ENCODE results near the gene DPYSL3. TPM values are rescaled to one million over a fixed set of nuclear protein-coding genes. Genes with fewer than 3 reads are reported as not detected.

The DPYSL3 gene
- total and polyA plus RNA-seq, 2 donors (not counting 3 experiments of a cell fraction or from before 2014, with no cell fraction given), result 80.3 to 146 TPM

DNA sequence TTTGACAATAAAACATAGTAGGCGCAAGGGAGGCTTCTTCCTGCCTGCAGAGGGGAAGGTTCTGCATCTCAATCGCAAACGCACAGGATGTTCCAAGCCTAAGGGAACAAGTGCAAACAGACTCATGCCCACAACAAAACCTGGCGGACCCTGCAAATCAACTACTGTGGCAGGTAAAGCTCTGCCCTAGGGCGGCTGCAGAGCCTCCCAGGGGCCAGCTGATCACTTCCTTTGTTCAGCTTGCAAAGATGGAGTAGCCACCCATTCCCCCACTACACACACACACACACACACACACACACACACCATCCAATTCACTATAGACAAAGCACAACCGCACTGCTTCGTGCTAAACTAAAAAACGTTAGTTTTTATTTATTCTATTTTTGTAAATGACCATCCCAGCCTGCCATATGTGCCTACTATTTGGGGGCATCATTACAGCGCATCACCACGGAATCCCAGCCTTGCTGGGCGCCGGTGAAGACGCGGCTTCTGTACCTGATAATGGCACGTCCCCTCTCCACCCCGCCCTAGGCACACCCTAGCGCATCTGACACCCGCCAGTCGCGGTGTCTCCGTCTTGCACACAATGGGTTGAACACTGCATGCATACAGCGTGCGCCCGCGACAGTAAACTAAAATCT lies 57.6 kb downstream of the DPYSL3 start:
- no peaks in the 10 kb centered on the region for H3K36me3 ChIP-seq (ENCODE audit: control insufficient read depth in 2 of 2, extremely low read depth in 1 of 2, insufficient read depth in 2 of 2, low read length in 2 of 2)
- intact Hi-C loops (cut with micrococcal nuclease), result loop anchor here (2.0 kb wide), 1 partner anchor 59 kb away; no protein-coding TSS in a partner anchor
- H3K27me3 ChIP-seq (ENCODE audit: control insufficient read depth in 2 of 2, insufficient read depth in 2 of 2, low read length in 2 of 2), result no peaks in the 10 kb centered on the region
- POLR2A ChIA-PET, result interaction anchor here (0.7 kb wide), 1 partner anchor 353 kb away, joined by 3 read pairs; no protein-coding TSS in a partner anchor
- dilution Hi-C loops (cut with MboI; ENCODE audit: extremely low pct_ligation_motif_present, low sequenced_read_pairs), result no loop called here
- peaks cover 4% of the 10 kb centered on the region for H3K4me1 ChIP-seq (ENCODE audit: control insufficient read depth, extremely low read depth, insufficient read depth, low read length)
- CTCF ChIA-PET, result interaction anchor here (0.8 to 6.9 kb wide), 6 partner anchors 25 to 263 kb away, joined by 3 to 136 read pairs (median 4); no protein-coding TSS in a partner anchor
- no peaks in the 10 kb centered on the region for H3K9me1 ChIP-seq (replicated peaks; ENCODE audit: control insufficient read depth, extremely low read depth, insufficient read depth, low read length)
- FAIRE-seq (no peak), DNase-seq (ENCODE audit: low read depth, low spot score) (no peak)
- peaks cover 22% of the 10 kb centered on the region for H3K79me2 ChIP-seq (ENCODE audit: control insufficient read depth, insufficient read depth, low read length)
- H3K4me3 ChIP-seq (replicated peaks in 1 of 3; ENCODE audit: insufficient read depth in 1 of 3, low read depth in 1 of 3, low read length in 3 of 3), result peak overlapping the region in 2 of 3 experiments; percentile 54 to 88
- H3K27ac ChIP-seq (ENCODE audit: insufficient read depth, low read depth, low read length), result no peak overlapping the region
- no peaks in the 10 kb centered on the region for H3K9me3 ChIP-seq (replicated peaks; ENCODE audit: control insufficient read depth, insufficient read depth, low read length)
- H2AFZ ChIP-seq (ENCODE audit: low read depth, low read length), result no peak overlapping the region
- no peak for TF ChIP-seq POLR2A (IDR thresholded peaks at IDR 0.05; ENCODE audit: low read depth, low read length)
- no peak for TF ChIP-seq GATA2 (IDR thresholded peaks at IDR 0.05; ENCODE audit: insufficient read depth, insufficient read length, low read depth, low read length)
- TF ChIP-seq JUN (IDR thresholded peaks at IDR 0.05; ENCODE audit: borderline replicate concordance, insufficient read depth, insufficient read length, low read depth), result no peak
- no peak for TF ChIP-seq EZH2 (IDR thresholded peaks at IDR 0.05; ENCODE audit: borderline replicate concordance, low read depth, low read length, severe bottlenecking)
- no peak for TF ChIP-seq POLR2AphosphoS5 (IDR thresholded peaks at IDR 0.05; ENCODE audit: insufficient read depth, low read depth, low read length)
- TF ChIP-seq MYC (IDR thresholded peaks at IDR 0.05; ENCODE audit: low read depth, low read length), result no peak
- TF ChIP-seq FOS (IDR thresholded peaks at IDR 0.05; ENCODE audit: borderline replicate concordance, insufficient read depth, low read length), result no peak
- TF ChIP-seq, protein P1, sequence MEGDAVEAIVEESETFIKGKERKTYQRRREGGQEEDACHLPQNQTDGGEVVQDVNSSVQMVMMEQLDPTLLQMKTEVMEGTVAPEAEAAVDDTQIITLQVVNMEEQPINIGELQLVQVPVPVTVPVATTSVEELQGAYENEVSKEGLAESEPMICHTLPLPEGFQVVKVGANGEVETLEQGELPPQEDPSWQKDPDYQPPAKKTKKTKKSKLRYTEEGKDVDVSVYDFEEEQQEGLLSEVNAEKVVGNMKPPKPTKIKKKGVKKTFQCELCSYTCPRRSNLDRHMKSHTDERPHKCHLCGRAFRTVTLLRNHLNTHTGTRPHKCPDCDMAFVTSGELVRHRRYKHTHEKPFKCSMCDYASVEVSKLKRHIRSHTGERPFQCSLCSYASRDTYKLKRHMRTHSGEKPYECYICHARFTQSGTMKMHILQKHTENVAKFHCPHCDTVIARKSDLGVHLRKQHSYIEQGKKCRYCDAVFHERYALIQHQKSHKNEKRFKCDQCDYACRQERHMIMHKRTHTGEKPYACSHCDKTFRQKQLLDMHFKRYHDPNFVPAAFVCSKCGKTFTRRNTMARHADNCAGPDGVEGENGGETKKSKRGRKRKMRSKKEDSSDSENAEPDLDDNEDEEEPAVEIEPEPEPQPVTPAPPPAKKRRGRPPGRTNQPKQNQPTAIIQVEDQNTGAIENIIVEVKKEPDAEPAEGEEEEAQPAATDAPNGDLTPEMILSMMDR (IDR thresholded peaks at IDR 0.05; ENCODE audit: extremely low read depth in 1 of 2, insufficient read depth in 1 of 2, low read depth in 1 of 2, low read length in 2 of 2), result no peak
- TF ChIP-seq MAX (IDR thresholded peaks at IDR 0.05; ENCODE audit: insufficient read depth, insufficient read length), result no peak
- no TSS peak for BruUV-seq (replicated peaks)
- H3K9ac ChIP-seq (replicated peaks; ENCODE audit: extremely low read depth, insufficient read depth, low read length), result no peak overlapping the region
- H3K4me2 ChIP-seq (ENCODE audit: insufficient read depth, low read length), result peak overlapping the region; percentile 59
- H4K20me1 ChIP-seq (replicated peaks; ENCODE audit: control insufficient read depth, extremely low read depth, insufficient read depth, low read length), result no peaks in the 10 kb centered on the region
